ENCODE data around the gene MYO3B. TPM values are rescaled to one million over a fixed set of nuclear protein-coding genes. Genes with fewer than 3 reads are reported as not detected.
"Not testable (repeated sequence)": the region's sequence is repeated elsewhere in the genome, so short reads cannot be mapped to it uniquely, and the experiment has no call there.

Gene MYO3B
- total RNA-seq, 4 donors from 2014 or later: 0.06 TPM; not detected in 3

DNA sequence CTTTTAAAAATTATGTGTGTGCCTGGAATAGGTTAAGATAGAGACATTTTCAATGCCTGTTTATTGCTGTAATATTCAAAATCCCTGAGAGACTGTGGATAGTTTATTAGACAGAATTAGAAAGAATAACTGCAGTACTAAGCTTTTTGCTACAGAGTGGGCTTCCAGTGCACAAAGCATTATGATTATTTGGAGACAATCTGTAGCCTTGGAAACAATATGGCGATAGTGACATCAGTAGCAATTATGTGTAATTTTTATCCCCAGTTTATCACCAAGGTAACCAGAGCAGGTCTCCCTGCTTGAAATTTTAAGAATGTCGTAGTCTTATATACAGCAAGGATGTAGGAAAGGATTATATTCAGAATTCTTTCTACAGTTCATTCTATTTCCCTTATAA, 100.0 kb downstream of the MYO3B start:
- H3K4me3 ChIP-seq: no peak overlapping the region
- H3K36me3 ChIP-seq: no peaks in the 10 kb centered on the region
- H3K27ac ChIP-seq (replicated peaks in 1 of 4): no peak overlapping the region
- no peaks in the 10 kb centered on the region for H3K27me3 ChIP-seq
- no peaks in the 10 kb centered on the region for H3K4me1 ChIP-seq
- H3K9me3 ChIP-seq: no peaks in the 10 kb centered on the region
- WGBS: 78% methylated on average over 2 of the region's 2 CpGs
- DNase-seq (ENCODE audit: extremely low spot score): no peak
- TF ChIP-seq EP300 (IDR thresholded peaks at IDR 0.05): no peak
- no peak for TF ChIP-seq POLR2AphosphoS5 (IDR thresholded peaks at IDR 0.05)
- TF ChIP-seq POLR2A (IDR thresholded peaks at IDR 0.05; ENCODE audit: low read depth): no peak
- TF ChIP-seq, protein P1, sequence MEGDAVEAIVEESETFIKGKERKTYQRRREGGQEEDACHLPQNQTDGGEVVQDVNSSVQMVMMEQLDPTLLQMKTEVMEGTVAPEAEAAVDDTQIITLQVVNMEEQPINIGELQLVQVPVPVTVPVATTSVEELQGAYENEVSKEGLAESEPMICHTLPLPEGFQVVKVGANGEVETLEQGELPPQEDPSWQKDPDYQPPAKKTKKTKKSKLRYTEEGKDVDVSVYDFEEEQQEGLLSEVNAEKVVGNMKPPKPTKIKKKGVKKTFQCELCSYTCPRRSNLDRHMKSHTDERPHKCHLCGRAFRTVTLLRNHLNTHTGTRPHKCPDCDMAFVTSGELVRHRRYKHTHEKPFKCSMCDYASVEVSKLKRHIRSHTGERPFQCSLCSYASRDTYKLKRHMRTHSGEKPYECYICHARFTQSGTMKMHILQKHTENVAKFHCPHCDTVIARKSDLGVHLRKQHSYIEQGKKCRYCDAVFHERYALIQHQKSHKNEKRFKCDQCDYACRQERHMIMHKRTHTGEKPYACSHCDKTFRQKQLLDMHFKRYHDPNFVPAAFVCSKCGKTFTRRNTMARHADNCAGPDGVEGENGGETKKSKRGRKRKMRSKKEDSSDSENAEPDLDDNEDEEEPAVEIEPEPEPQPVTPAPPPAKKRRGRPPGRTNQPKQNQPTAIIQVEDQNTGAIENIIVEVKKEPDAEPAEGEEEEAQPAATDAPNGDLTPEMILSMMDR (IDR thresholded peaks at IDR 0.05): no peak
- intact Hi-C loops (cut with DNase I): no loop called here

DNA sequence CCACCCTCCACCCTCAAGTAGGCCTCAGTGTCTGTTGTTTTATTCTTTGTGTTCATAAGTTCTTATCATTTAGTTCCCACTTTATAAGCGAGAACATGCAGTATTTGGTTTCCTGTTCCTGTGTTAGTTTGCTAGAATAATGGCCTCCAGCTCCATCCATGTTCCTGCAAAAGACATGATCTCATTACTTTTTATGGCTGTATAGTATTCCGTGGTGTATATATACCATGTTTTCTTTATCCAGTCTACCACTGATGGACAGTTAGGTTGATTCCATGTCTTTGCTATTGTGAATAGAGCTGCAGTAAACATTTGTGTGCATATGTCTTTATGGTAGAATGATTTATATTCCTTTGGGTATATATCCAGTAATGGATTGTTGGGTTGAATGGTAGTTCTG, 101.7 kb downstream of the MYO3B start:
- H3K36me3 ChIP-seq; H3K9me3 ChIP-seq; H3K4me1 ChIP-seq; DNase-seq (ENCODE audit: extremely low spot score); intact Hi-C loops (cut with DNase I); H3K27ac ChIP-seq (replicated peaks in 1 of 4); H3K27me3 ChIP-seq; H3K4me3 ChIP-seq: not testable (repeated sequence)
- 71% methylated on average over 2 of the region's 2 CpGs for WGBS

DNA sequence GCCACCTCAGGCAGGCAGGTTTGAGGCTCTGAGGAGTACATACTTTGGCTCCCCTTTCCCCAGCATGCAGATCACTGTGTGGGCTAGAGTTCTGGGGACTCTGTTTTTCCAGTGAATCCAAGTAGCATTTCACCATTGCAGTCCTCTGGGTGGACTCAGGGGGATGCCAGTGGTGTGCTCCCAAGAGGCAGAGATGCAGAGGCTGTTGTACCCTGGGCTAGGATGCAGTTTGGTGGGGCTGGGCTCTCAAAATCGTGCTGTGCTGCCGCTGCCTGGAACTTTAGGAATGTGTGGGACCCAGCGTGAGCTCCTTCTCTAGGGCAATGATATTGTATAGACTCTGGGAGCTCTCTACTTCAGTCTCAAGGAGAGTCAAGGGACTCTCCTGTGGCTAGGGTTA, 104.9 kb downstream of the MYO3B start:
- 18% methylated on average over 3 of the region's 3 CpGs for WGBS

DNA sequence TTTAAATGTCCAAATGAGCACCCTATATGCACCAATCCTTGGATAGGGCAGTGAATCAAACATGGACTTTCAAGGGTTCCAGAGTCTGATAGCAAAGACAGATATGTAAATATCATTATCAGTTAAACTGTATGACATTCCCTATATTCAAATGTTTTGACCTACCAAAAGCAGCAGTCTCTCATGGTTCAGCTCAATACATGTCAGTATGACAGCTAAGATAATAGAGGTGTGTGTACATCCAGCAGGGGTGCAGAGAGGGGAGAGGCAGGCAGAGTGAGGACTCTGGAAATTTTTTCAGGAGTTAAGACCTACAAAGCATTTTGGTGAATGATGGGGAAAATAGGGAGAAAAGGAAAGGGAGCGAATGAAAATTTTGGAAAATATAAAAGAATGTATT, 106.3 kb downstream of the MYO3B start:
- Histone ChIP-seq H3K27ac (replicated peaks in 1 of 4) (no peak overlapping the region), H3K27me3 (no peaks in the 10 kb centered on the region), H3K4me1 (no peaks in the 10 kb centered on the region), H3K4me3 (no peak overlapping the region), H3K9me3 (no peaks in the 10 kb centered on the region), H3K36me3 (no peaks in the 10 kb centered on the region)
- intact Hi-C loops (cut with DNase I): no loop called here
- TF ChIP-seq POLR2AphosphoS5 (IDR thresholded peaks at IDR 0.05) (no peak), POLR2A (IDR thresholded peaks at IDR 0.05; ENCODE audit: low read depth) (no peak), EP300 (IDR thresholded peaks at IDR 0.05) (no peak)
- TF ChIP-seq, protein P1 (IDR thresholded peaks at IDR 0.05): no peak
- DNase-seq (ENCODE audit: extremely low spot score): no peak
- 98% methylated on average over 1 of the region's 1 CpG for WGBS

More for the DNA sequence above, 104.9 kb downstream of the MYO3B start:
- Histone ChIP-seq H3K4me1 (no peaks in the 10 kb centered on the region), H3K9me3 (no peaks in the 10 kb centered on the region), H3K27ac (replicated peaks in 1 of 4) (no peak overlapping the region), H3K4me3 (no peak overlapping the region), H3K27me3 (no peaks in the 10 kb centered on the region), H3K36me3 (no peaks in the 10 kb centered on the region)
- no peak for DNase-seq (ENCODE audit: extremely low spot score)
- intact Hi-C loops (cut with DNase I): no loop called here
- TF ChIP-seq POLR2AphosphoS5 (IDR thresholded peaks at IDR 0.05) (no peak), EP300 (IDR thresholded peaks at IDR 0.05) (no peak), POLR2A (IDR thresholded peaks at IDR 0.05; ENCODE audit: low read depth) (no peak)
- TF ChIP-seq, protein P1 (IDR thresholded peaks at IDR 0.05): no peak

DNA sequence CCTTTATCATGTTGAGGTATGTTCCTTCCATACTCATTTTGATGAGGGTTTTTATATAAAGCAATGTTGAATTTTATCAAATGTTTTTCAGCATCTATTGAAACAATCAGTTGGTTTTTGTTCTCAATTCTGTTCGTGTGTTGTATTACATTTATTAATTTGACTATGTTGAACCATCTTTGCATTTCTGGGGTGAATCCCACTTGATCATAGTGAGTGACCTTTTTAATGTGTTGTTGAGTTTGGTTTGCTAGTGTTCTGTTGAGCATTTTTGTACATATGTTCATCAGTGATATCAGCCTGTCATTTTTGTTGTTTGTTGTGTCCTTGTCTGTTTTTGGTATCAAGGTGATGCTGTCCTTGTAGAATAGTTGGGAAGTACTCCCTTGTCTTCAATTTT, 110.9 kb downstream of the MYO3B start:
- no peaks in the 10 kb centered on the region for H3K36me3 ChIP-seq
- no peaks in the 10 kb centered on the region for H3K4me1 ChIP-seq
- no peak for TF ChIP-seq POLR2A (IDR thresholded peaks at IDR 0.05; ENCODE audit: low read depth)
- no peak for TF ChIP-seq POLR2AphosphoS5 (IDR thresholded peaks at IDR 0.05)
- no peak for TF ChIP-seq EP300 (IDR thresholded peaks at IDR 0.05)
- TF ChIP-seq, protein P1 (IDR thresholded peaks at IDR 0.05): no peak
- no peaks in the 10 kb centered on the region for H3K27me3 ChIP-seq
- no peak overlapping the region for H3K4me3 ChIP-seq
- 75% methylated on average over 1 of the region's 1 CpG for WGBS
- peaks cover 0 to 20% (median 3%) of the 10 kb centered on the region in 4 donors for H3K9me3 ChIP-seq
- DNase-seq (ENCODE audit: extremely low spot score): no peak
- no peak overlapping the region for H3K27ac ChIP-seq (replicated peaks in 1 of 4)
- intact Hi-C loops (cut with DNase I): no loop called here

All from esophagus muscularis mucosa (tissue), 4 donors.